HEK293 (cell line): Measurements from ENCODE around the gene KCNAB1.

ENCODE experiments used
- GLI2 ChIP-seq: fragments of 450-650 bp; formaldehyde crosslinking; IDR thresholded peaks from 2 replicates; pipeline ENCODE4; 2017; ENCODE audit warnings: missing biosample characterization, missing genetic modification characterization, low read depth, borderline replicate concordance
- REST ChIP-seq: fragments of 450-650 bp; formaldehyde crosslinking; IDR thresholded peaks from 2 replicates; pipeline ENCODE4 v1.5.1; 2016; ENCODE audit warnings: missing biosample characterization, missing genetic modification characterization
- ZBTB17 ChIP-seq: fragments of 450-650 bp; formaldehyde crosslinking; IDR thresholded peaks from 2 replicates; pipeline ENCODE4 v1.5.1; 2016; ENCODE audit warnings: missing biosample characterization, missing genetic modification characterization
- ZBTB21 ChIP-seq: fragments of 450-650 bp; formaldehyde crosslinking; IDR thresholded peaks from 2 replicates; pipeline ENCODE4 v1.5.1; 2017; ENCODE audit warnings: missing biosample characterization, missing genetic modification characterization
- ZNF114 ChIP-seq: fragments of 450-650 bp; formaldehyde crosslinking; IDR thresholded peaks from 2 replicates; pipeline ENCODE4 v1.5.0; 2017; ENCODE audit warnings: missing biosample characterization, missing genetic modification characterization
- ZNF175 ChIP-seq: fragments of 450-650 bp; formaldehyde crosslinking; IDR thresholded peaks from 2 replicates; pipeline ENCODE4 v1.5.1; 2016; ENCODE audit warnings: missing biosample characterization, missing genetic modification characterization
- ZNF19 ChIP-seq: fragments of 450-650 bp; formaldehyde crosslinking; IDR thresholded peaks from 2 replicates; pipeline ENCODE4; 2016; ENCODE audit warnings: missing biosample characterization, missing genetic modification characterization, low read depth
- ZNF830 ChIP-seq: fragments of 450-650 bp; IDR thresholded peaks from 2 replicates; pipeline ENCODE4 v1.5.0; 2018; ENCODE audit warnings: missing biosample characterization, missing genetic modification characterization, low read depth, mild to moderate bottlenecking, moderate library complexity
- ZSCAN18 ChIP-seq: fragments of 450-650 bp; formaldehyde crosslinking; IDR thresholded peaks from 2 replicates; pipeline ENCODE4 v1.5.1; 2016; ENCODE audit warnings: missing biosample characterization, missing genetic modification characterization
- TF ChIP-seq, protein P1 (sequence below): fragments of 450-650 bp; formaldehyde crosslinking; IDR thresholded peaks from 2 replicates; pipeline ENCODE4 v1.5.1; 2016; ENCODE audit warnings: missing biosample characterization, missing genetic modification characterization

DNA sequence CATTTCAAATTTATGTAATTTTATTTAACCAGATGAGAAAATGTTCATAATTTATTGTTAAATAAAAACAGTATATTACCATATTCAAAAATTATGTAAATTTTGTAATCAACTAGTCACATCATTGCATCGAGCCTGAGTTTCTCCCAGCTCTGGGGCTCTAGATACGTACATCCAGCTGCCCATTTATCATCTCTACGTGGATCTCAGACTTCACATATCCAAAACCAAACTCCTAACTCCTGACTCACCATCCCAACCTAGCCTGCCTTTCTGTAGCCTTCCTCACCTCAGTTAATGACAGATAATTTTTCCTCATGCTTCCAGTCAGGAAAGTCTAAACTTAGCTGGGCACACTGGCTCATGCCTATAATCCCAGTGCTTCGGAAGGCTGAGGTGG lies 239.7 kb downstream of the KCNAB1 start:
- TF ChIP-seq ZBTB21 (tag by site-specific recombination) (no peak), ZNF175 (tag by site-specific recombination) (no peak), ZSCAN18 (tag by site-specific recombination) (no peak), REST (no peak), ZNF830 (tag by site-specific recombination) (no peak), ZNF19 (tag by site-specific recombination) (no peak), GLI2 (tag by site-specific recombination) (no peak), ZNF114 (tag by site-specific recombination) (no peak), ZBTB17 (tag by site-specific recombination) (no peak)
- TF ChIP-seq, protein P1, sequence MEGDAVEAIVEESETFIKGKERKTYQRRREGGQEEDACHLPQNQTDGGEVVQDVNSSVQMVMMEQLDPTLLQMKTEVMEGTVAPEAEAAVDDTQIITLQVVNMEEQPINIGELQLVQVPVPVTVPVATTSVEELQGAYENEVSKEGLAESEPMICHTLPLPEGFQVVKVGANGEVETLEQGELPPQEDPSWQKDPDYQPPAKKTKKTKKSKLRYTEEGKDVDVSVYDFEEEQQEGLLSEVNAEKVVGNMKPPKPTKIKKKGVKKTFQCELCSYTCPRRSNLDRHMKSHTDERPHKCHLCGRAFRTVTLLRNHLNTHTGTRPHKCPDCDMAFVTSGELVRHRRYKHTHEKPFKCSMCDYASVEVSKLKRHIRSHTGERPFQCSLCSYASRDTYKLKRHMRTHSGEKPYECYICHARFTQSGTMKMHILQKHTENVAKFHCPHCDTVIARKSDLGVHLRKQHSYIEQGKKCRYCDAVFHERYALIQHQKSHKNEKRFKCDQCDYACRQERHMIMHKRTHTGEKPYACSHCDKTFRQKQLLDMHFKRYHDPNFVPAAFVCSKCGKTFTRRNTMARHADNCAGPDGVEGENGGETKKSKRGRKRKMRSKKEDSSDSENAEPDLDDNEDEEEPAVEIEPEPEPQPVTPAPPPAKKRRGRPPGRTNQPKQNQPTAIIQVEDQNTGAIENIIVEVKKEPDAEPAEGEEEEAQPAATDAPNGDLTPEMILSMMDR (tag by site-specific recombination): no peak
